ENCODE results near the gene GOLT1A. TPM values are rescaled to one million over a fixed set of nuclear protein-coding genes. Genes with fewer than 3 reads are reported as not detected.

GOLT1A gene
- total and polyA plus RNA-seq, 2 of the 8 experiments (the other 6 are each of a cell fraction or from before 2014, with no cell fraction given) = 7.5 to 8.5 TPM

- Histone ChIP-seq H3K4me1 (replicated peaks in 1 of 4; ENCODE audit: control insufficient read depth in 3 of 4, insufficient read depth in 4 of 4, low read length in 3 of 4) (no peaks in the 10 kb centered on the region), H4K5ac (ENCODE audit: insufficient read length, low read depth, low read length) (no peak overlapping the region), H4K91ac (replicated peaks; ENCODE audit: insufficient read length, low read length) (no peak overlapping the region), H2BK12ac (ENCODE audit: low read depth, low read length) (no peak overlapping the region), H4K20me1 (replicated peaks in 1 of 2; ENCODE audit: control insufficient read depth in 1 of 2, insufficient read depth in 2 of 2, low read length in 2 of 2) (no peaks in the 10 kb centered on the region), H3K23me2 (ENCODE audit: low read depth, low read length) (no peaks in the 10 kb centered on the region), H2BK20ac (ENCODE audit: low read length) (no peak overlapping the region), H3K4ac (replicated peaks; ENCODE audit: insufficient read length, low read depth, low read length) (no peak overlapping the region), H3K27me3 (replicated peaks in 1 of 4; ENCODE audit: control insufficient read depth in 3 of 4, extremely low read depth in 1 of 4, insufficient read depth in 3 of 4, low read length in 3 of 4) (0 out of 7 replicates have a peak, but pooled peaks cover 0 to 2% (median 0%) of the 10 kb centered on the region in 4 experiments), H3K79me2 (ENCODE audit: control insufficient read depth in 1 of 2, insufficient read depth in 2 of 2, low read length in 2 of 2) (no peaks in the 10 kb centered on the region), H3K56ac (replicated peaks; ENCODE audit: insufficient read length, low read depth, low read length) (no peak overlapping the region), H3K79me1 (ENCODE audit: low read depth, low read length) (no peaks in the 10 kb centered on the region), H2AK5ac (ENCODE audit: low read depth, low read length) (no peak overlapping the region), H3K14ac (ENCODE audit: insufficient read length) (no peak overlapping the region), H2AFZ (ENCODE audit: low read length) (no peak overlapping the region), H3K18ac (ENCODE audit: extremely low read depth, low read length) (no peak overlapping the region), H3K4me2 (ENCODE audit: insufficient read depth in 1 of 2, low read depth in 2 of 2, low read length in 2 of 2) (no peak overlapping the region), H2BK5ac (ENCODE audit: low read depth, low read length) (no peak overlapping the region), H3K4me3 (ENCODE audit: extremely low read depth in 1 of 4, insufficient read depth in 2 of 4, low read depth in 3 of 4, low read length in 4 of 4) (no peak overlapping the region), H4K8ac (ENCODE audit: extremely low read depth, insufficient read depth, low read length) (no peak overlapping the region), H3K36me3 (ENCODE audit: control insufficient read depth in 2 of 4, insufficient read depth in 4 of 4, low read length in 3 of 4) (no peaks in the 10 kb centered on the region), H3K9me3 (ENCODE audit: insufficient read depth in 2 of 2, low read depth in 1 of 2, low read length in 1 of 2) (no peaks in the 10 kb centered on the region), H3K9ac (replicated peaks in 1 of 4; ENCODE audit: extremely low read depth in 1 of 4, low read depth in 3 of 4, low read length in 3 of 4) (no peak overlapping the region), H3K27ac (ENCODE audit: low read depth, low read length) (no peak overlapping the region), H2BK120ac (replicated peaks; ENCODE audit: low read depth, low read length) (no peak overlapping the region), H3K23ac (ENCODE audit: insufficient read length) (no peak overlapping the region), H2BK15ac (ENCODE audit: low read length) (no peak overlapping the region)
- POLR2A ChIA-PET (ENCODE audit: partially characterized antibody) = interaction anchor here (1.3 kb wide), 1 partner anchor 10 kb away, joined by 4 read pairs; no protein-coding TSS in a partner anchor
- TF ChIP-seq SIRT6 (IDR thresholded peaks at IDR 0.05; ENCODE audit: low read length) (no peak), CHD2 (IDR thresholded peaks at IDR 0.05; ENCODE audit: low read length) (no peak), KDM5A (IDR thresholded peaks at IDR 0.05; ENCODE audit: low read length) (no peak), ATF3 (IDR thresholded peaks at IDR 0.05; ENCODE audit: insufficient read depth, low read depth, low read length) (no peak), ASH2L (IDR thresholded peaks at IDR 0.05; ENCODE audit: low read length) (no peak), YY1 (IDR thresholded peaks at IDR 0.05; ENCODE audit: low read depth, low read length) (no peak), BACH1 (IDR thresholded peaks at IDR 0.05; ENCODE audit: low read length) (no peak), HDAC2 (IDR thresholded peaks at IDR 0.05; ENCODE audit: borderline replicate concordance in 1 of 2, low read depth in 2 of 2, low read length in 2 of 2) (no peak)
- TF ChIP-seq, protein P1, sequence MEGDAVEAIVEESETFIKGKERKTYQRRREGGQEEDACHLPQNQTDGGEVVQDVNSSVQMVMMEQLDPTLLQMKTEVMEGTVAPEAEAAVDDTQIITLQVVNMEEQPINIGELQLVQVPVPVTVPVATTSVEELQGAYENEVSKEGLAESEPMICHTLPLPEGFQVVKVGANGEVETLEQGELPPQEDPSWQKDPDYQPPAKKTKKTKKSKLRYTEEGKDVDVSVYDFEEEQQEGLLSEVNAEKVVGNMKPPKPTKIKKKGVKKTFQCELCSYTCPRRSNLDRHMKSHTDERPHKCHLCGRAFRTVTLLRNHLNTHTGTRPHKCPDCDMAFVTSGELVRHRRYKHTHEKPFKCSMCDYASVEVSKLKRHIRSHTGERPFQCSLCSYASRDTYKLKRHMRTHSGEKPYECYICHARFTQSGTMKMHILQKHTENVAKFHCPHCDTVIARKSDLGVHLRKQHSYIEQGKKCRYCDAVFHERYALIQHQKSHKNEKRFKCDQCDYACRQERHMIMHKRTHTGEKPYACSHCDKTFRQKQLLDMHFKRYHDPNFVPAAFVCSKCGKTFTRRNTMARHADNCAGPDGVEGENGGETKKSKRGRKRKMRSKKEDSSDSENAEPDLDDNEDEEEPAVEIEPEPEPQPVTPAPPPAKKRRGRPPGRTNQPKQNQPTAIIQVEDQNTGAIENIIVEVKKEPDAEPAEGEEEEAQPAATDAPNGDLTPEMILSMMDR (IDR thresholded peaks at IDR 0.05; ENCODE audit: control extremely low read depth in 1 of 3, insufficient read depth in 1 of 3, low read depth in 1 of 3, low read length in 3 of 3) = no peak
- no peak for DNase-seq (ENCODE audit: low read depth in 1 of 2, low spot score in 2 of 2)
- no peak for FAIRE-seq
- WGBS, 2 experiments (ENCODE audit: extremely low coverage in 1 of 2, insufficient coverage in 1 of 2, insufficient read length in 1 of 2, insufficient replicate concordance in 2 of 2, low coverage in 1 of 2, low lambda C conversion rate in 2 of 2, missing lambda C conversion rate in 1 of 2) = 80% methylated on average over 6 of the region's 6 CpGs; no CpG with 5 or more reads in 1 of the 2 experiments
- CTCF ChIA-PET (ENCODE audit: partially characterized antibody) = interaction anchor here (1.1 to 10.6 kb wide), 9 partner anchors 11 to 309 kb away, joined by 3 to 106 read pairs (median 6); no protein-coding TSS in a partner anchor
Measured at GRCh38 chr1:204180133-204180532, 33.7 kb downstream of the GOLT1A start.
